ENCODE data around the gene TMEM223. TPM values are rescaled to one million over a fixed set of nuclear protein-coding genes. Genes with fewer than 3 reads are reported as not detected.
A peak's percentile ranks its signal among the peaks of the same experiment; 100 is the strongest.

The TMEM223 gene
- total and polyA plus RNA-seq, 8 donors = 0.89 to 28.2 (median 12.5) TPM; not detected in 1

GRCh38 chr11:62801071-62801470, 9.3 kb upstream of the TMEM223 start:
- Histone ChIP-seq H3K4me3 (no peak overlapping the region), H3K4me1 (peaks cover 11 to 31% (median 24%) of the 10 kb centered on the region in 4 donors), H3K36me3 (peaks cover 71 to 77% (median 76%) of the 10 kb centered on the region in 4 donors), H3K9me3 (no peaks in the 10 kb centered on the region), H3K27me3 (no peaks in the 10 kb centered on the region), H3K27ac (no peak overlapping the region)
- WGBS, 5 donors = 85 to 95% (median 93%) methylated on average over 4 of the region's 4 CpGs
- intact Hi-C loops (cut with DNase I; ENCODE audit: low total_unique reads) = no loop called here
- TF ChIP-seq POLR2AphosphoS5 (IDR thresholded peaks at IDR 0.05) (no peak), CTCF (IDR thresholded peaks at IDR 0.05) (no peak), EP300 (IDR thresholded peaks at IDR 0.05) (no peak), POLR2A (IDR thresholded peaks at IDR 0.05) (no peak)
- DNase-seq = no peak

- H3K27ac ChIP-seq = no peak overlapping the region
- intact Hi-C loops (cut with DNase I; ENCODE audit: low total_unique reads) = loop anchor here (10.0 kb wide), 1 partner anchor 55 kb away; no protein-coding TSS in a partner anchor
- H3K4me3 ChIP-seq = no peak overlapping the region
- no peaks in the 10 kb centered on the region for H3K9me3 ChIP-seq
- no peak for DNase-seq
- peaks cover 87 to 93% (median 92%) of the 10 kb centered on the region in 4 donors for H3K36me3 ChIP-seq
- WGBS, 5 donors = 89 to 93% (median 90%) methylated on average over 7 to 10 of the region's 10 CpGs
- peaks cover 6 to 26% (median 18%) of the 10 kb centered on the region in 4 donors for H3K4me1 ChIP-seq
- H3K27me3 ChIP-seq = no peaks in the 10 kb centered on the region
- TF ChIP-seq EP300 (IDR thresholded peaks at IDR 0.05) (no peak), POLR2A (IDR thresholded peaks at IDR 0.05) (no peak), POLR2AphosphoS5 (IDR thresholded peaks at IDR 0.05) (no peak), CTCF (IDR thresholded peaks at IDR 0.05) (no peak)
Measured at GRCh38 chr11:62799486-62799885, 7.7 kb upstream of the TMEM223 start.

GRCh38 chr11:62796281-62796680, 4.5 kb upstream of the TMEM223 start:
- WGBS, 5 donors = 89 to 95% (median 91%) methylated on average over 7 of the region's 7 CpGs
- Histone ChIP-seq H3K4me3 (no peak overlapping the region), H3K36me3 (peaks cover 75 to 92% (median 92%) of the 10 kb centered on the region in 4 donors), H3K27ac (peak overlapping the region in 1 of 5 donors; percentile 2), H3K9me3 (no peaks in the 10 kb centered on the region), H3K4me1 (peaks cover 9 to 18% (median 15%) of the 10 kb centered on the region in 4 donors), H3K27me3 (no peaks in the 10 kb centered on the region)
- DNase-seq = no peak
- TF ChIP-seq POLR2AphosphoS5 (IDR thresholded peaks at IDR 0.05) (no peak), EP300 (IDR thresholded peaks at IDR 0.05) (no peak), POLR2A (IDR thresholded peaks at IDR 0.05) (no peak), CTCF (IDR thresholded peaks at IDR 0.05) (no peak)
- intact Hi-C loops (cut with DNase I; ENCODE audit: low total_unique reads) = loop anchor here (10.0 kb wide), 1 partner anchor 59 kb away; no protein-coding TSS in a partner anchor

- Histone ChIP-seq H3K9me3 (no peaks in the 10 kb centered on the region), H3K36me3 (peaks cover 59 to 88% (median 85%) of the 10 kb centered on the region in 4 donors), H3K4me1 (peaks cover 24 to 38% (median 35%) of the 10 kb centered on the region in 4 donors), H3K27me3 (no peaks in the 10 kb centered on the region), H3K4me3 (no peak overlapping the region), H3K27ac (peak overlapping the region in 1 of 5 donors; percentile 88)
- DNase-seq = no peak
- WGBS, 5 donors = 86 to 91% (median 89%) methylated on average over 8 of the region's 8 CpGs
- intact Hi-C loops (cut with DNase I; ENCODE audit: low total_unique reads) = loop anchor here (10.0 kb wide), 1 partner anchor 61 kb away; no protein-coding TSS in a partner anchor
- TF ChIP-seq POLR2AphosphoS5 (IDR thresholded peaks at IDR 0.05) (no peak), EP300 (IDR thresholded peaks at IDR 0.05) (no peak), POLR2A (IDR thresholded peaks at IDR 0.05) (no peak), CTCF (IDR thresholded peaks at IDR 0.05) (no peak)
Measured at GRCh38 chr11:62794201-62794775, 2.5 kb upstream of the TMEM223 start.
